A549 (cell line): ENCODE data around the gene NDUFB11.

ENCODE experiments used
- BHLHE40 ChIP-seq: IDR thresholded peaks from 2 replicates; pipeline ENCODE4 v1.6.1; 2012; ENCODE audit warnings: low read depth, low read length, inconsistent platforms
- CEBPB ChIP-seq, 2 experiments: fragments of >200 bp in 1 of 2; sonication (Bioruptor Twin) in 1 of 2; formaldehyde crosslinking in 1 of 2; IDR thresholded peaks; 2 replicates each; pipeline ENCODE4 v1.6.1; 2012 to 2016
- CTCF ChIP-seq: fragments of >200 bp; sonication (Bioruptor Twin); formaldehyde crosslinking; IDR thresholded peaks from 3 replicates; pipeline ENCODE4 v1.5.1; 2016
- FOXS1 ChIP-seq: fragments of 250-450 bp; sonication (Bioruptor Pico); IDR thresholded peaks from 2 replicates; pipeline ENCODE4 v1.5.0; 2020; ENCODE audit warnings: mild to moderate bottlenecking, moderate library complexity
- KDM1A ChIP-seq: fragments of 200-600 bp; sonication (generic); IDR thresholded peaks from 2 replicates; pipeline ENCODE4 v1.6.1; 2016; ENCODE audit warnings: low read depth, mild to moderate bottlenecking
- NFE2L2 ChIP-seq: fragments of 150-350 bp; conservative IDR thresholded peaks from 2 replicates; pipeline ENCODE4 v1.6.1; 2014; ENCODE audit warnings: low read length
- POLR2A ChIP-seq: IDR thresholded peaks from 2 replicates; pipeline ENCODE4 v1.6.1; 2012; ENCODE audit warnings: mild to moderate bottlenecking, low read length
- RAD21 ChIP-seq, 2 experiments: fragments of >200 bp in 1 of 2; sonication (Bioruptor Twin) in 1 of 2; formaldehyde crosslinking in 1 of 2; IDR thresholded peaks in 1 of 2; conservative IDR thresholded peaks in 1 of 2; 2 replicates in 1 of 2; 3 replicates in 1 of 2; pipeline ENCODE4 v1.6.1; 2012 to 2018; ENCODE audit warnings: inconsistent platforms in 1 of 2
- ZSCAN20 ChIP-seq: fragments of 250-450 bp; sonication (Bioruptor Pico); IDR thresholded peaks from 2 replicates; pipeline ENCODE4 v1.8.0; 2022; ENCODE audit warnings: mild to moderate bottlenecking, moderate library complexity
- TF ChIP-seq, protein P1 (sequence below): fragments of 200-600 bp; sonication (generic); IDR thresholded peaks from 2 replicates; pipeline ENCODE4 v1.6.1; 2016; ENCODE audit warnings: antibody characterized with exemption, mild to moderate bottlenecking, moderate library complexity
- TF ChIP-seq, protein P2 (sequence below): fragments of >200 bp; sonication (Bioruptor Twin); formaldehyde crosslinking; IDR thresholded peaks from 3 replicates; pipeline ENCODE4 v1.6.1; 2016
- TF ChIP-seq, protein P3 (sequence below): IDR thresholded peaks from 2 replicates; pipeline ENCODE4 v1.6.1; 2012

DNA sequence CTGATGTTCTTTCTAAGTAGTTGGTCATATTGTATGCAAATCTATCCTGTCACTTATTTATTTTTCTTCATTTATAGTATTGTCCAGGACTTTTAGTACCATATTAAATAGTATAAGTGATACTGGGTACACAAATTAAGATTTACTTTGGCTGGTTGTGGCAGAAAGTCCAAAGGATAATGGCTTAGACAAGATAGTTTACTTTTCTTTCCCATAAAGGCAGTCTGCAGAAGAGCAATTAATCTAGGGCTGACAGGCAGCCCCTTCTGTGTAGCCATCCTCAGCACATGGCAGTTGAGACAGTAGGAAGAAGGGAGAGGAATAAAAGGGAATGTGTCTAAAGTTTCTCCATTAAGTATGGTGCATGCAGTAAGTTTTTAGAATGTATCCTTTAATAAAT is 6.9 kb upstream of the NDUFB11 start:
- TF ChIP-seq, protein P1, sequence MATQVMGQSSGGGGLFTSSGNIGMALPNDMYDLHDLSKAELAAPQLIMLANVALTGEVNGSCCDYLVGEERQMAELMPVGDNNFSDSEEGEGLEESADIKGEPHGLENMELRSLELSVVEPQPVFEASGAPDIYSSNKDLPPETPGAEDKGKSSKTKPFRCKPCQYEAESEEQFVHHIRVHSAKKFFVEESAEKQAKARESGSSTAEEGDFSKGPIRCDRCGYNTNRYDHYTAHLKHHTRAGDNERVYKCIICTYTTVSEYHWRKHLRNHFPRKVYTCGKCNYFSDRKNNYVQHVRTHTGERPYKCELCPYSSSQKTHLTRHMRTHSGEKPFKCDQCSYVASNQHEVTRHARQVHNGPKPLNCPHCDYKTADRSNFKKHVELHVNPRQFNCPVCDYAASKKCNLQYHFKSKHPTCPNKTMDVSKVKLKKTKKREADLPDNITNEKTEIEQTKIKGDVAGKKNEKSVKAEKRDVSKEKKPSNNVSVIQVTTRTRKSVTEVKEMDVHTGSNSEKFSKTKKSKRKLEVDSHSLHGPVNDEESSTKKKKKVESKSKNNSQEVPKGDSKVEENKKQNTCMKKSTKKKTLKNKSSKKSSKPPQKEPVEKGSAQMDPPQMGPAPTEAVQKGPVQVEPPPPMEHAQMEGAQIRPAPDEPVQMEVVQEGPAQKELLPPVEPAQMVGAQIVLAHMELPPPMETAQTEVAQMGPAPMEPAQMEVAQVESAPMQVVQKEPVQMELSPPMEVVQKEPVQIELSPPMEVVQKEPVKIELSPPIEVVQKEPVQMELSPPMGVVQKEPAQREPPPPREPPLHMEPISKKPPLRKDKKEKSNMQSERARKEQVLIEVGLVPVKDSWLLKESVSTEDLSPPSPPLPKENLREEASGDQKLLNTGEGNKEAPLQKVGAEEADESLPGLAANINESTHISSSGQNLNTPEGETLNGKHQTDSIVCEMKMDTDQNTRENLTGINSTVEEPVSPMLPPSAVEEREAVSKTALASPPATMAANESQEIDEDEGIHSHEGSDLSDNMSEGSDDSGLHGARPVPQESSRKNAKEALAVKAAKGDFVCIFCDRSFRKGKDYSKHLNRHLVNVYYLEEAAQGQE: no peak
- no peak for TF ChIP-seq ZSCAN20 (CRISPR knock-in tag)
- no peak for TF ChIP-seq KDM1A
- TF ChIP-seq POLR2A: no peak
- no peak for TF ChIP-seq CEBPB (IDR thresholded peaks at IDR 0.05)
- no peak for TF ChIP-seq BHLHE40
- no peak for TF ChIP-seq CTCF
- TF ChIP-seq, protein P2, sequence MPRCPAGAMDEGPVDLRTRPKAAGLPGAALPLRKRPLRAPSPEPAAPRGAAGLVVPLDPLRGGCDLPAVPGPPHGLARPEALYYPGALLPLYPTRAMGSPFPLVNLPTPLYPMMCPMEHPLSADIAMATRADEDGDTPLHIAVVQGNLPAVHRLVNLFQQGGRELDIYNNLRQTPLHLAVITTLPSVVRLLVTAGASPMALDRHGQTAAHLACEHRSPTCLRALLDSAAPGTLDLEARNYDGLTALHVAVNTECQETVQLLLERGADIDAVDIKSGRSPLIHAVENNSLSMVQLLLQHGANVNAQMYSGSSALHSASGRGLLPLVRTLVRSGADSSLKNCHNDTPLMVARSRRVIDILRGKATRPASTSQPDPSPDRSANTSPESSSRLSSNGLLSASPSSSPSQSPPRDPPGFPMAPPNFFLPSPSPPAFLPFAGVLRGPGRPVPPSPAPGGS: no peak
- TF ChIP-seq RAD21 (conservative IDR thresholded peaks at IDR 0.05 in 1 of 2, IDR thresholded peaks at IDR 0.05 in 1 of 2): no peak
- TF ChIP-seq NFE2L2: no peak
- TF ChIP-seq, protein P3, sequence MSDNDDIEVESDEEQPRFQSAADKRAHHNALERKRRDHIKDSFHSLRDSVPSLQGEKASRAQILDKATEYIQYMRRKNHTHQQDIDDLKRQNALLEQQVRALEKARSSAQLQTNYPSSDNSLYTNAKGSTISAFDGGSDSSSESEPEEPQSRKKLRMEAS: no peak
- no peak for TF ChIP-seq FOXS1
